OCI-LY1 (cell line): Measurements from ENCODE around the gene PSMD1.

ENCODE experiments used
- H2AFZ ChIP-seq: fragments of 200-600 bp; sonication (generic), shearing (Covaris generic); 2 replicates; pipeline ENCODE4 v1.6.0; 2014; ENCODE audit warnings: antibody characterized with exemption, mild to moderate bottlenecking, low read length
- H3F3A ChIP-seq: fragments of 200-600 bp; sonication (generic), shearing (Covaris generic); 2 replicates; pipeline ENCODE4 v1.6.0; 2014; ENCODE audit warnings: mild to moderate bottlenecking, antibody characterized with exemption, low read length, moderate library complexity; ENCODE audit not compliant: insufficient read depth
- H3K27ac ChIP-seq: fragments of 200-600 bp; sonication (generic); 2 replicates; pipeline ENCODE4 v1.5.1; 2014; ENCODE audit warnings: low read length, mixed run types, mild to moderate bottlenecking, low read depth; ENCODE audit not compliant: poor library complexity, severe bottlenecking
- H3K27me3 ChIP-seq: fragments of 200-600 bp; sonication (generic); 2 replicates; pipeline ENCODE4 v1.6.0; 2014; ENCODE audit warnings: antibody characterized with exemption, mild to moderate bottlenecking, low read length, moderate library complexity; ENCODE audit not compliant: insufficient read depth
- H3K36me3 ChIP-seq: fragments of 200-600 bp; sonication (generic); 2 replicates; pipeline ENCODE4 v1.6.1; 2014; ENCODE audit warnings: mild to moderate bottlenecking, antibody characterized with exemption, low read length, moderate library complexity, mixed read lengths; ENCODE audit not compliant: insufficient read depth
- H3K4me1 ChIP-seq: fragments of 200-600 bp; sonication (generic); 2 replicates; pipeline ENCODE4 v1.5.1; 2014; ENCODE audit warnings: mild to moderate bottlenecking, low read length, moderate library complexity; ENCODE audit not compliant: insufficient read depth, severe bottlenecking
- H3K4me2 ChIP-seq: fragments of 200-600 bp; sonication (generic), shearing (Covaris generic); 2 replicates; pipeline ENCODE4 v1.6.1; 2014; ENCODE audit warnings: low read length
- H3K4me3 ChIP-seq: fragments of 200-600 bp; sonication (generic); 2 replicates; pipeline ENCODE4 v1.5.1; 2014; ENCODE audit warnings: low read length, low read depth, mild to moderate bottlenecking, mixed read lengths; ENCODE audit not compliant: poor library complexity, severe bottlenecking
- H3K79me2 ChIP-seq: fragments of 200-600 bp; shearing (Covaris generic); 2 replicates; pipeline ENCODE4 v1.6.1; 2016; ENCODE audit warnings: mixed run types, low read length, mixed read lengths; ENCODE audit not compliant: insufficient read depth
- H3K9ac ChIP-seq: fragments of 200-600 bp; sonication (generic), shearing (Covaris generic); 2 replicates; pipeline ENCODE4 v1.6.1; 2014; ENCODE audit warnings: mild to moderate bottlenecking, low read length, mixed read lengths
- H3K9me2 ChIP-seq: fragments of 200-600 bp; sonication (generic), shearing (Covaris generic); 2 replicates; pipeline ENCODE4 v1.6.1; 2014; ENCODE audit warnings: low read depth, mild to moderate bottlenecking, low read length, mixed read lengths
- H3K9me3 ChIP-seq: fragments of 200-600 bp; shearing (Covaris generic); 2 replicates; pipeline ENCODE4 v1.6.1; 2014; ENCODE audit warnings: low read length, mixed read lengths
- H4K20me1 ChIP-seq: fragments of 200-600 bp; sonication (generic), shearing (Covaris generic); 2 replicates; pipeline ENCODE4 v1.6.0; 2016; ENCODE audit warnings: mild to moderate bottlenecking, low read length; ENCODE audit not compliant: insufficient read depth
- CTCF ChIP-seq: fragments of 200-600 bp; sonication (generic), shearing (Covaris generic); IDR thresholded peaks from 2 replicates; pipeline ENCODE4 v1.5.1; 2017; ENCODE audit warnings: mild to moderate bottlenecking, antibody characterized with exemption, low read length, moderate library complexity, mixed read lengths
- EZH2 ChIP-seq: fragments of 200-600 bp; sonication (generic), shearing (Covaris generic); IDR thresholded peaks from 2 replicates; pipeline ENCODE4 v1.8.0; 2017; ENCODE audit warnings: borderline replicate concordance, mixed run types, mild to moderate bottlenecking, antibody characterized with exemption, low read length, moderate library complexity, mixed read lengths

PSMD1 gene

GRCh38 chr2:231189571-231190495 is 133.2 kb downstream of the PSMD1 start:
- Histone ChIP-seq H3K9ac (no peak overlapping the region), H3K4me3 (no peak overlapping the region)

GRCh38 chr2:231190531-231191197 is 134.0 kb downstream of the PSMD1 start:
- Histone ChIP-seq H3K9ac (no peak overlapping the region), H3F3A (no peaks in the 10 kb centered on the region), H3K4me3 (no peak overlapping the region), H2AFZ (no peak overlapping the region), H3K4me1 (no peaks in the 10 kb centered on the region), H3K9me3 (no peaks in the 10 kb centered on the region), H3K9me2 (no peaks in the 10 kb centered on the region), H3K4me2 (no peak overlapping the region), H3K27me3 (no peaks in the 10 kb centered on the region), H4K20me1 (no peaks in the 10 kb centered on the region), H3K27ac (no peak overlapping the region), H3K36me3 (no peaks in the 10 kb centered on the region), H3K79me2 (no peaks in the 10 kb centered on the region)
- TF ChIP-seq EZH2 = no peak
- no peak for TF ChIP-seq CTCF

More at GRCh38 chr2:231189571-231190495, 133.2 kb downstream of the PSMD1 start:
- Histone ChIP-seq H3K27ac (no peak overlapping the region), H3F3A (no peaks in the 10 kb centered on the region), H3K9me3 (no peaks in the 10 kb centered on the region), H2AFZ (no peak overlapping the region), H3K4me1 (no peaks in the 10 kb centered on the region), H3K4me2 (no peak overlapping the region), H3K27me3 (no peaks in the 10 kb centered on the region), H3K79me2 (no peaks in the 10 kb centered on the region), H3K36me3 (no peaks in the 10 kb centered on the region), H3K9me2 (no peaks in the 10 kb centered on the region), H4K20me1 (no peaks in the 10 kb centered on the region)
- TF ChIP-seq EZH2 (no peak), CTCF (no peak)

- no peaks in the 10 kb centered on the region for H4K20me1 ChIP-seq
- H3K27me3 ChIP-seq = peaks cover 10% of the 10 kb centered on the region; the same call in 1 of the 2 replicates
- H3K9me3 ChIP-seq = peaks cover 5% of the 10 kb centered on the region; the same call in 1 of the 2 replicates
- no peaks in the 10 kb centered on the region for H3K4me1 ChIP-seq
- no peaks in the 10 kb centered on the region; the same call in 1 of the 2 replicates for H3K36me3 ChIP-seq
- H3K79me2 ChIP-seq = no peaks in the 10 kb centered on the region
- no peak overlapping the region for H3K27ac ChIP-seq
- no peaks in the 10 kb centered on the region for H3F3A ChIP-seq
- no peak overlapping the region for H2AFZ ChIP-seq
- no peak overlapping the region for H3K4me2 ChIP-seq
- no peak overlapping the region for H3K4me3 ChIP-seq
- TF ChIP-seq CTCF (peak; percentile 56), EZH2 (no peak)
- no peak overlapping the region for H3K9ac ChIP-seq
- H3K9me2 ChIP-seq = no peaks in the 10 kb centered on the region
These were observed 135.5 kb downstream of the PSMD1 start for GRCh38 chr2:231191896-231192872.
